Stomach smooth muscle (tissue), 2 donors: Measurements from ENCODE around the gene KRI1.
"Not testable (repeated sequence)": the region's sequence is repeated elsewhere in the genome, so short reads cannot be mapped to it uniquely, and the experiment has no call there.

Experiments
- H3K27ac ChIP-seq: one replicate; pipeline ENCODE4 v1.7.0; 2013; ENCODE audit warnings: mild to moderate bottlenecking, low read length, inconsistent platforms
- H3K27me3 ChIP-seq, 2 donors: one replicate each; pipeline ENCODE4 v1.7.0; 2013; ENCODE audit warnings: low read length in 2 of 2; ENCODE audit not compliant: insufficient read depth in 2 of 2, control insufficient read depth in 1 of 2
- H3K36me3 ChIP-seq, 2 donors: one replicate each; pipeline ENCODE4 v1.7.0; 2013; ENCODE audit warnings: low read length in 2 of 2; ENCODE audit not compliant: control insufficient read depth in 2 of 2, insufficient read depth in 2 of 2
- H3K4me1 ChIP-seq: one replicate; pipeline ENCODE4 v1.7.0; 2013; ENCODE audit warnings: low read length; ENCODE audit not compliant: control insufficient read depth, insufficient read depth
- H3K4me3 ChIP-seq, 2 donors: one replicate each; pipeline ENCODE4 v1.7.0; 2013; ENCODE audit warnings: low read length in 2 of 2
- H3K9ac ChIP-seq, 2 donors: one replicate each; pipeline ENCODE4 v1.7.0; 2013; ENCODE audit warnings: low read length in 2 of 2, mild to moderate bottlenecking in 1 of 2
- H3K9me3 ChIP-seq, 2 donors: one replicate each; pipeline ENCODE4 v1.7.0; 2013; ENCODE audit warnings: low read length in 2 of 2; ENCODE audit not compliant: control insufficient read depth in 2 of 2
- donor health status: healthy.
- donor health status: Pancreatic carcinoma.

The KRI1 gene

DNA sequence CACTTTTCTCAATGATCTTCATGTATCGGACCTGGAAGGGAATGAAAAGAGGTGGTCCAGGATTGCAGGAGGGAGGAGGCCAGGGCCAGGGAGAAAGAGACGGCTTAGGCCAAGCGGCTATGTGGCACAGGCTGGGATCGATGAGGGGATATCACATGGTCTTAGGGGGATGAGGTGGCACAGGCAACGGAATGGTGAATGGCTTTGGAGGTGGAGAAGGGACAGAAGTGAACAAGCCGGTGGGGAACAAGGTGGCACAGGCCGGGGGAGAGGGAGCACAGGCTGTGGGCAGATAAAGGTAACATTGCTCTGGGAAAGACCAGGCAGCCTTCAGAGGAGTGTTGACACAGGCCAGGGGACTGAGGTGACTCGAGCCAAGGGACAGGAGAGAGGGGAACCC, 8.7 kb upstream of the KRI1 start:
- no peak overlapping the region for H3K27ac ChIP-seq
- peaks cover 3% of the 10 kb centered on the region for H3K4me1 ChIP-seq
- H3K27me3 ChIP-seq = no peaks in the 10 kb centered on the region
- H3K4me3 ChIP-seq = no peak overlapping the region
- H3K9me3 ChIP-seq = no peaks in the 10 kb centered on the region
- no peak overlapping the region for H3K9ac ChIP-seq
- no peaks in the 10 kb centered on the region for H3K36me3 ChIP-seq

DNA sequence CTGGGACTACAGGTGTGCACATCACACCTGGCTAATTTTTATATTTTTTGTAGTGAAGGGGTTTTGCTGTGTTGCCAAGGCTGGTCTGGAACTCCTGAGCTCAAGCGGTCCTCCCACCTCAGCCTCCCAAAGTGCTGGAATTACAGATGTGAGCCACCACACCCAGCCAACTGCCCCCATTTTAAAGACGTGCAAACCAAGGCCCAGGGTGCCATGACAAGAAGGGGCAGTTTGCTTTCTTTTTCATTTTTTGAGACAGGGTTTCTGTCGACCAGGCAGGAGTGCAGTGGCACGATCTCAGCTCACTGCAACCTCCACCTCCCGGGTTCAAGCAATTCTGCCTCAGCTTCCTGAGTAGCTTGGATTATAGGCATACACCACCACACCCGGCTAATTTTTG, 8.0 kb upstream of the KRI1 start:
- not testable (repeated sequence) for H3K4me3 ChIP-seq, H3K27ac ChIP-seq, H3K36me3 ChIP-seq, H3K9me3 ChIP-seq, H3K9ac ChIP-seq, H3K27me3 ChIP-seq, H3K4me1 ChIP-seq

DNA sequence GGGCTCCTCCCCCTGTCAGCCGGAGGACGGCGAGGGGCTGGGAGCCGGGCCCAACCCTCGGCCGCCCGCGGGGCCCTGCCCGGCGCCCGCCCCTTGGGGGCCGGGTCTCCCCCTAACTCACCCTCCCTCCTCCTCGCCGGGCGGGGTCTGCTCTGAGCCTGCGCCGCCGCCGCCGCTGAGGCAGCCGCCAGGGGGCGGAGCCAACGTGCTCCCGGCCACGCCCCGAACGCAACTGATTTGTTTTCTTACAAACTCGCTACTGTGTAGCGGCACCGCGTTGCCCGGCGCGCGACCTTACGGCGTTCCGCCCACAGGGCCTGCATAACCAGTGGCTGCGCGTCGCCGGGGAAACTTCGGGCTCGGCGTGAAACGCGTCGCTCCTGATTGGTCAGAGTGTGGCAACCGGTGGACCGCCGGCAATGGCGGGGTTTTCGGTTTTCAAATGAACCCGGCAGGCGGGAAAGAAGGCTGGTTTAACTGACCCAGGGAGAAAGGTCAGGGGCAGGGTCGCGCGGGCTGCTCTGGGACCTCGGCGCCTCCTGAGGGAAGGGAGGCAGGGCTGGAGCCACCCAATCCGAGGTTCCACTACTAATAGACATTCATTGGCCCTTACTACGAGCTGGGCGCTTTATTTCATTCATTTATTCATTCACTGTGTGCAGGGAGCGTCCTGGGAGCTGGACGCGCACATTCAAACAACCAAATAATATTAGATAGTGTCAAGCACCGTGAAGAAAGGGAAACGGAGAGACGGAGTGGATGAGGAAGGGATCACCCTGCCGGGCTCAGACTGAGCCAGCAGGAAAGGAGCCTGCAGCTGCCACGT, 3.2 kb upstream of the KRI1 start, which contains the start of gene CDKN2D:
Gene CDKN2D, minus strand, starts transcription at position 154 of the 826 bp plus-strand sequence. CDS start 326 bp downstream, outside the sequence.
- no peaks in the 10 kb centered on the region for H3K27me3 ChIP-seq
- H3K9ac ChIP-seq = peak within 1 kb of the TSS; percentile 36 to 45
- peak within 1 kb of the TSS; percentile 71 to 77 for H3K4me3 ChIP-seq
- no peak within 1 kb of the TSS for H3K27ac ChIP-seq
- H3K9me3 ChIP-seq = no peaks in the 10 kb centered on the region
- H3K4me1 ChIP-seq = peaks cover 37% of the 10 kb centered on the region
- no peaks in the 10 kb centered on the region for H3K36me3 ChIP-seq

DNA sequence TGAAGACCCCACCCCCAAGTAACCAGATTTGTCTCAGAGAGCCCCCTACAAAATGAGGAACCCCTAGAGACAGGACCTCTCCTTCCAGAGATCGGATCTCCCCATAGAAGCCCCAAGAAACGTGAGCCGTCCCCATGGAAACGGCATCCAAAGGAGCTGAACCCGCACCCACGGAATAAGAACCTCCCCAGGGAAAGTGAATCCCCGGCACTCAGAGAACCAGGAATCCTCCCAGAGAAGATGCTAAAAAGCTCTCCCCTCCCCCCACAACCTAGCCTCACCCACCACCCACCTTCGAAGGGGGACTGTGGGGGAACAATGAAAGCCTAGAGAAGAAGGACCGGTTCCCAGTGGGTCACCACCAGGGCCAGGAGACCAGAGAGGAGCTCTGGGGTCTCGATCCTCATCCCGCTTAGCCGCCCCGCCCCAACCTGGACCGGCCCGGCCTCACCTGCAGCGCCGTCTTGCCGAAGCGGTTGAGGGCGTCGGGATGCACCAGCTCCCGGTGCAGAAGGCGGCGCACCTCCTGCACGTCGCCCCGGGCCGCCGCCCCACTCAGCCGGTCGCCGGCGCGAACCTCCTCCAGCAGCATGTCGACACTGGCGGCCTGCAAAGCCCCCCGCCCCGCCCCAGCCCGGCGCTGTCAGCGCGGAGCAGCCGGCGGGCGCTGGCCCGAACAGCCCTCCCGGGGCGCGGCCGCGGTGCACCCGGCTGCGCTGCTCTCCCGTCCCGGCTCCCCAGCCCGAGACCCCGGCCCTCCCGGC, 2.4 kb upstream of the KRI1 start:
- H3K4me3 ChIP-seq = peak overlapping the region; percentile 71 to 77
- peak overlapping the region; percentile 36 to 45 for H3K9ac ChIP-seq
- H3K4me1 ChIP-seq = peaks cover 37% of the 10 kb centered on the region
- no peaks in the 10 kb centered on the region for H3K9me3 ChIP-seq
- H3K27ac ChIP-seq = no peak overlapping the region
- H3K27me3 ChIP-seq = no peaks in the 10 kb centered on the region
- H3K36me3 ChIP-seq = no peaks in the 10 kb centered on the region

DNA sequence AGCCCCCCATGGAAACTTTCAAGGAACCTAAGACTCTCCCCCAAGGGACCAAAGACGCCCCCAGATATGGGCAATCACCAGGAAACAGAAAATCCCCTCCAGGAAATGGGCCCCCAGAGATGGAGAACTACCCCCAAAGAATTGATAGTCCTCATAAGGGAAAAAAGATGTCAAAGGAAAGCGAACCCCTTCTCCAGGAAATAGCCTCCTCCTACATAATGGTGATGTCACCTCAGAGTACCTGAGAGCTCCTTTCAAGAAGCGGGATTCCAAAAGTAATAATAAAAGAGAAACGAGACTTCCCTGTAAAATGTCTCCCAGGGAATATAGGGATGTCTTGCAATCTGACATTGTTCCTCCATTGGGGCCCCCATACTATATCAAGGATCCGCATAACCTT, 1.8 kb upstream of the KRI1 start:
- Histone ChIP-seq H3K27me3 (no peaks in the 10 kb centered on the region), H3K4me3 (peak overlapping the region; percentile 71 to 77), H3K9ac (no peak overlapping the region), H3K27ac (no peak overlapping the region), H3K9me3 (no peaks in the 10 kb centered on the region), H3K36me3 (no peaks in the 10 kb centered on the region), H3K4me1 (peaks cover 37% of the 10 kb centered on the region)

DNA sequence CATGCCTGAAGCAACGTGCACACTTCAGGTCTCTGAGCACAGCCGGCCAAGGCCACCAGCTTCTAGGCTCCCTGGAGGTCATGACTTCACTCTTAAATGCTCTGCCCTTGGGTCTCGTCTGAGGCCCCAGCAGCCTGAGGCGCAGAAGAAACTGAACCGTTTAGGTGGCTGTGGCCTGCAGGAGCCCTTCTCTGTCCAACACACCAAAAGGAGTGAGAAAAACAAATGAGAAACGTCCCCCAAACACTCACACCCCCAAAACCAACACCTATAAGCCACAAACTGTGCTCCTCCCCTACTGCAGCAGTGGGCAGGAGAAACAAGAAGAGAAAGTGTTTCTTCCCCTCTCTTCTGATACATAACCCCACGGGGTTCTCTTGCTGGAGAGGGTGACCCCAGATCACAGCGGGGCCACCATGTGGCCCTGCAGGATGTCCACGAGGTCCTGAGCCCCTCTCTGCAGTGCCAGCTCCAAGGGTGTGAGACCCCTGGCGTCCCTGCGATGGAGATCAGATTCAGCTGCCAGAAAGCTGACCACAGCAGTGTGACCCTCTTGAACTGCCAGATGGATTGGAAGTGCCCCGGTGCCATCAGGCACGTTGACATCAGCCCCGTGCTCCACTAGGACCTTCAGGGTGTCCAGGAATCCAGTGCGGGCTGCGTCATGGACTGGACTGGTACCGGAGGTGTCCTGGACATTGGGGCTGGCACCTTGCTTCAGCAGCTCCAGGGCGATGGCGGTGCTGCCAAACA, 1.0 kb upstream of the KRI1 start:
- H3K27me3 ChIP-seq = no peaks in the 10 kb centered on the region
- H3K27ac ChIP-seq = peak overlapping the region; percentile 71
- peak overlapping the region; percentile 68 to 88 for H3K4me3 ChIP-seq
- H3K4me1 ChIP-seq = peaks cover 37% of the 10 kb centered on the region
- H3K9ac ChIP-seq = peak overlapping the region; percentile 72 to 75
- no peaks in the 10 kb centered on the region for H3K36me3 ChIP-seq
- no peaks in the 10 kb centered on the region for H3K9me3 ChIP-seq

DNA sequence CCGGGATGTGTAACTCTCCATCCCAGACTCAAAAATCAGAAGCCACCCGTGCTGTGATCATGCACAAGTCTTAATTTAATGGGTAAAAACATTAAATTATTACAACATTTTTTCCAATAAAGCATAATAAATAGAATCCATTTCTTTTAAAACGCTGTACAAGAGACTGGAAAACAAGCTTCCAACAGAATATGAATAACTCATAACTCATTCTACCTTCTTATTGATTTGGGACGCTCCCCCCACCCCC, 523 bp upstream of the KRI1 start:
- peak overlapping the region; percentile 71 for H3K27ac ChIP-seq
- H3K4me3 ChIP-seq = peak overlapping the region; percentile 68 to 88
- peaks cover 37% of the 10 kb centered on the region for H3K4me1 ChIP-seq
- no peaks in the 10 kb centered on the region for H3K27me3 ChIP-seq
- no peaks in the 10 kb centered on the region for H3K9me3 ChIP-seq
- peak overlapping the region; percentile 72 to 75 for H3K9ac ChIP-seq
- H3K36me3 ChIP-seq = no peaks in the 10 kb centered on the region

DNA sequence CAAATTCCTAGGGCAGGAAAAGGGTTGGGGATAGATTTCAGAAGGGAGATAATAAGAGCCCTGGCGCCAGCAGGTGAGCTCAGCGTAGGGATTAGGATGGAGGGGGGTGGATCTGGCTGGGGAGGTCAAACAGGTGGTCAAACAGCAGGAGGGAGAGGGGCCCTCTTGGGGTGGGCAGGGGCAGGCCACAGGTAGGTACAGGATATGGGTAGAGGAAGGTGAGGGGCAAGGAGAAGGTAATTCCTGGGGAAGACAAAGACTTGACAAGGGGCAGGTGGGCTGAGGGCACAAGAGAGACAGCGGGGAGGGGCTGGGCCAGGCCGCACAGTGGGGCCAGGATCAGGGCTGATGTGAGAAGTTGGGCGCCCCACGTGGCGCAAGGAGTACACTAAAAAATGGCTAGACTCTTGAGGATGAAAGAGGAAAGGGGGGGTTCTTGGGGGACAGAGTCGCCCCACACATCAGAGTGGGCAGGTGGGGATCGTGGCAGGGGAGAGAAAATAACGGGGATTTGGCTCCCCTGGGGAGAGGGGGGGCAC, 713 bp downstream of the KRI1 start:
- H3K27me3 ChIP-seq = no peaks in the 10 kb centered on the region
- peaks cover 37% of the 10 kb centered on the region for H3K4me1 ChIP-seq
- peak overlapping the region; percentile 78 to 87 for H3K9ac ChIP-seq
- no peaks in the 10 kb centered on the region for H3K9me3 ChIP-seq
- H3K36me3 ChIP-seq = peaks cover 3 to 4% of the 10 kb centered on the region in 2 donors
- H3K27ac ChIP-seq = peak overlapping the region; percentile 77
- peak overlapping the region; percentile 88 to 94 for H3K4me3 ChIP-seq

DNA sequence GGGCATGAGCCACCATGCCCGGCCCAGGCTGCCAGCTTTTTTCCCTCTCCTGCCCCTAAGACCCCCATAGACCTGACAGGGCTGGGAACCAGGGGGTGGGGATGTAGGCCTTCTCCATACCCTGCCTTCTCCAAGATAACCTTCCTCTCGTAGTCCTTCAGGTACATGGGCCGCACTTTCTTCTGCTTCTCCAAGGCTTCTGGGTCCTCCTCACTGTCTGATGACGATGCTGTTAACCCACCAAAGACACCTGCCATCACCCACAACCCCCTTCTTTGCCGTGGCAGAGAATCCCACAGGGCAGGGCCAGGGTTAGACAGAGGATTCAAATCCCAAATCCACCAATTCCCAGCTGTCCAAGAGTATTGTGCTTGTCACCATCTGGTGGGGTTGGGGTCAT, 3.2 kb downstream of the KRI1 start:
- Histone ChIP-seq H3K27me3 (no peaks in the 10 kb centered on the region), H3K4me1 (peaks cover 20% of the 10 kb centered on the region), H3K9me3 (no peaks in the 10 kb centered on the region), H3K36me3 (peaks cover 7 to 21% of the 10 kb centered on the region in 2 donors), H3K4me3 (no peak overlapping the region), H3K27ac (no peak overlapping the region), H3K9ac (no peak overlapping the region)

DNA sequence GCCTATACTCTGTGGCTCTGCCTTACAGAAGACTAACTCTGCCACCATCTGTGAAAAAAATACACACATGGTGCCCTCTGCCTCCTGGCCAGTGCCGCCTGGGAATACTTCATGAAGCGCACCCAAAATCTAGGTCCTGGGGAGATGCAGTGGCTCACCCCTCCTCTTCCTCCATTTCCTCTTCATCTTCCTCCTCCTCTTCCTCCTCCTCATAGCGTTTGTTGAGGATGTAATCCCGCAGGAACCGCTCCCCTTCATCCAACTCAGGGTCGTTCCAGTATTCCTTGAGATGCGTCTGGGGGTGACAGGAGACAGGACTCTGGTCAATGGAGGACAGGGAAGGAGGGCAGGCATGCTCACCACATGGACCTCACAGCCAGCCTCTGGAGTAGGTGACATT, 5.7 kb downstream of the KRI1 start:
- Histone ChIP-seq H3K9ac (no peak overlapping the region), H3K4me1 (peaks cover under 1% of the 10 kb centered on the region), H3K36me3 (peaks cover 15 to 26% of the 10 kb centered on the region in 2 donors), H3K9me3 (no peaks in the 10 kb centered on the region), H3K4me3 (no peak overlapping the region), H3K27ac (no peak overlapping the region), H3K27me3 (no peaks in the 10 kb centered on the region)
